GM12864 (cell line): ENCODE results near the gene COA7.
A peak's percentile ranks its signal among the peaks of the same experiment; 100 is the strongest.
"Not testable (repeated sequence)": the region's sequence is repeated elsewhere in the genome, so short reads cannot be mapped to it uniquely, and the experiment has no call there.

Experiments used
- DNase-seq: peaks from one replicate; pipeline ENCODE4 v3.0.0-alpha.2; 2011; ENCODE audit warnings: low read depth
- H3K4me3 ChIP-seq: 2 replicates; pipeline ENCODE4 v1.5.1; 2011; ENCODE audit warnings: mild to moderate bottlenecking, low read depth, low read length, control low read depth
- CTCF ChIP-seq: IDR thresholded peaks from 2 replicates; pipeline ENCODE4 v1.5.1; 2011; ENCODE audit warnings: low read depth, mild to moderate bottlenecking, moderate library complexity, low read length, control low read depth, inconsistent platforms; ENCODE audit errors: missing control alignments

The COA7 gene

DNA sequence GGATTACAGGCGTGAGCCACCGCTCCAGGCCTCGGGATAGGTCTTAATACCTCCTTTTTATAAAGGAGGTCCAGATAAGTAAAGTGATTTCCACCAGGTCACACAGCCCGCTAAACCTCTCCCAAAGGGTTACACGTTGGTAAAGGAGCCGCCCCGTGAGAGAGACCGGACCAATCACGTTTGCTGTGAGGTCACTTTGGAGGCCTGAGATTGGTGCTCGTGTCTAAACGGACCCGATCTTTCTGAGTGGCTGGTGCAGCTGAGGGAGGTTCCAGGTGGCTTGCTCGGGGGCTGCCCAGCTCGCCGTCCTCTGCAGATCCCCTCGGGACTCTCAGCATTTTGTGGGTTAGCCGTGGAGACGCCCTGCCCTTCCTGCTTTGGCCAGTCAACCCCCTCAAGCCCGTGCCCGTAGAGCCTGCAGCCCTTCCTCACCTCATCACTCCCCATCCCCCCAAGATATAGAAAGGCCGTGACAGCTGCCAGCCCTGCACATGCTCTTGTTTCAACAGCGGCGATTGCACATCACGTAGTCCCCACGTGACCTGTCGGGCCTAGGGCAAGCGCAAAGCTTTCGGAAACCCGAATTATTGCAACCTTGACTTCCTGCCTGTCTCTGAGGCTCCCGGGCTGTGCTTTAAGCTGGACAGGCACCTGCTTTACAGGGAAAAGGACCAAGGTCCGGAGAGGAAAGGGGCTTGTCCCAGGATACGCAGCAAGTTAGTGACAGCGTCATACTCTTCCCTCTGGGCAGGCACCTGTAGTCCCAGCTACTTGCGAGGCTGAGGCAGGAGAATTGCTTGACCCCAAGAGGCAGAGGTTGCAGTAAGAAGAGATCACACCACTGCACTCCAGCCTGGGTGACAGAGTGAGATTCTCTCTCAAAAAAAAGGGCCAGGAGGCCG lies 5.0 kb upstream of the COA7 start:
- DNase-seq = peak; percentile 92
- no peak for TF ChIP-seq CTCF
- peak overlapping the region; percentile 67 for H3K4me3 ChIP-seq

DNA sequence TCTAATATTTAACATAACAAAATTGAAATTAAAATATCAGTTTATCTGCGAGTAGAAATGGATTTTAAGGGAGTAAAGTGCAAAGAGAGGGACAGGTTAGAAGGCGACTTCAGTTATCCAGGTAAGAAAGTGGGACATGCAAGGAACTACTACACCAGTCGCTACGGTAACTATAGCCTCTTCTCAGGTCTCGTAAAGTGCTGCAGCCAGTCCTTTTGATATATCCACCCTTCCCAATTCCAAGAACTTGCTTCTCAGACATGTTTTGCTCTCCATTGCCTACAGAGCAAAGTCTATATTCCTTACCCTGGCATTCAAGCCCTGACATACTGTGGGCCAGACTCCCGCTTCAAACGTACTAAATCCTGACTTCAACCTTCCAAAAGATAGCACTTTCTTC lies 2.5 kb downstream of the COA7 start:
- no peak for TF ChIP-seq CTCF
- no peak for DNase-seq
- H3K4me3 ChIP-seq = no peak overlapping the region

GRCh38 chr1:52693843-52694242 lies 4.3 kb downstream of the COA7 start:
- no peak for DNase-seq
- no peak overlapping the region for H3K4me3 ChIP-seq
- no peak for TF ChIP-seq CTCF

DNA sequence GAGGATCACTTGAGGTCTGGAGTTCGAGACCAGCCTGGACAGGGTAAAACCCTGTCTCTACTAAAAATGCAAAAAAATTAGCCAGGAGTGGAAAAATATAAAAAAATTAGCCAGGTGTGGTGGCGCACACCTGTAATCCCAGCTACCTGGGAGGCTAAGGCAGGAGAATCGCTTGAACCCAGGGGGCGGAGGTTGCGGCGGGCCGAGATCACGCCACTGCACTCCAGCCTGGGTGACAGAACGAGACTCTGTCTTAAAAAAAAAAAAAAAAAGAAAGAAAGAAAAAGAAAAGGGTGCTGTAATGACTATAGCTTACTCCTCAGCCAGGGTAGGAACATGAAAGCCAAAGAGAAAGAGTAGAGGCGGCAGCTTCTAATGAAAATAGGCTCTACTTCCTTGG lies 4.8 kb downstream of the COA7 start:
- not testable (repeated sequence) for H3K4me3 ChIP-seq, DNase-seq

DNA sequence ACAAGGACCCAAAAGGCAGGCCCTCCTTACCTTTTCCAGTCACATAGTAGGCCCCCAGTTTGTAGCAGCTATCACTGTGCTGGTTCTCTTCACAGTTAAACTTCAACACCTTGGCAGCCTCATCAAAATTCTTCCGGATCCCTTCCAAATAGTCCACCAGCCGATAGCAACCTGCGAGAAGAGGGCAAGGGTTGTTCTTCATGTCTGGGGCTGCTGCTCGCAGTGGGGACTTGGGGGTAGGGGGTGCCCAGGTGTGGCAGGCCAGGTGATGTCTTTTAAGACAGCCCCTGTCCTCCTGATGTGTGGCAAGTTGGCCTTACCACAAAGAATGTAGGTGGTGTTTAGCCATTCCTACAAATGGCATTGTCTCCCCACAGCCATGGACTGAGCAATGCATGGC lies 5.5 kb downstream of the COA7 start:
- TF ChIP-seq CTCF = no peak
- no peak overlapping the region for H3K4me3 ChIP-seq
- DNase-seq = no peak

DNA sequence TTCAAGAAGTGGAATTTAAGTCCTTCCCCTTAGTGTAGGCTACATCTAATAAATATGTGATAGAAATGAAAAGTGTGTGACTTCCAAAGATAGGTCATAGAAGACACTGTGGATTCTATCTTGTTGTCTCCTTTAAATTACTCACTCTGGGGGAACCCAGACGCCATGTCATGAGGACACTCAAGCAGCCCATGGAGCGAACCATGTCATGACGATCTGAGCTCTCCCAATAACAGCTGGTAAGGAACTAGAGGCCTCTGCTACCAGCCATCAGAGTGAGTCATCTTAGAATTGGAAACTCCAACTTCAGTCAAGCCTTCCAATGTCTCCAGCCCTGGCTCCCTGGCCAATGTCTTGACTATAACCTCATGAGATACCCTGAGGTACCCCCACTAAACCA lies 6.3 kb downstream of the COA7 start:
- TF ChIP-seq CTCF = no peak
- no peak overlapping the region for H3K4me3 ChIP-seq
- DNase-seq = no peak

- TF ChIP-seq CTCF = no peak
- no peak overlapping the region for H3K4me3 ChIP-seq
- no peak for DNase-seq
Measured at GRCh38 chr1:52686830-52687229, 11.3 kb downstream of the COA7 start.
